HG03196 (cell line): ENCODE results near the gene DYRK4.
"Not testable (repeated sequence)": the region's sequence is repeated elsewhere in the genome, so short reads cannot be mapped to it uniquely, and the experiment has no call there.

Experiments
- ATAC-seq: cut with Tn5 transposase; IDR thresholded peaks from one replicate; pipeline ENCODE4 v1.9.1; 2021; ENCODE audit not compliant: unreplicated experiment

DYRK4 gene, protein sequence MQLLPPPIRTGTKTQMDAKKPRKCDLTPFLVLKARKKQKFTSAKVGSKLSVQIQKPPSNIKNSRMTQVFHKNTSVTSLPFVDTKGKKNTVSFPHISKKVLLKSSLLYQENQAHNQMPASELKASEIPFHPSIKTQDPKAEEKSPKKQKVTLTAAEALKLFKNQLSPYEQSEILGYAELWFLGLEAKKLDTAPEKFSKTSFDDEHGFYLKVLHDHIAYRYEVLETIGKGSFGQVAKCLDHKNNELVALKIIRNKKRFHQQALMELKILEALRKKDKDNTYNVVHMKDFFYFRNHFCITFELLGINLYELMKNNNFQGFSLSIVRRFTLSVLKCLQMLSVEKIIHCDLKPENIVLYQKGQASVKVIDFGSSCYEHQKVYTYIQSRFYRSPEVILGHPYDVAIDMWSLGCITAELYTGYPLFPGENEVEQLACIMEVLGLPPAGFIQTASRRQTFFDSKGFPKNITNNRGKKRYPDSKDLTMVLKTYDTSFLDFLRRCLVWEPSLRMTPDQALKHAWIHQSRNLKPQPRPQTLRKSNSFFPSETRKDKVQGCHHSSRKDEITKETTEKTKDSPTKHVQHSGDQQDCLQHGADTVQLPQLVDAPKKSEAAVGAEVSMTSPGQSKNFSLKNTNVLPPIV

DNA sequence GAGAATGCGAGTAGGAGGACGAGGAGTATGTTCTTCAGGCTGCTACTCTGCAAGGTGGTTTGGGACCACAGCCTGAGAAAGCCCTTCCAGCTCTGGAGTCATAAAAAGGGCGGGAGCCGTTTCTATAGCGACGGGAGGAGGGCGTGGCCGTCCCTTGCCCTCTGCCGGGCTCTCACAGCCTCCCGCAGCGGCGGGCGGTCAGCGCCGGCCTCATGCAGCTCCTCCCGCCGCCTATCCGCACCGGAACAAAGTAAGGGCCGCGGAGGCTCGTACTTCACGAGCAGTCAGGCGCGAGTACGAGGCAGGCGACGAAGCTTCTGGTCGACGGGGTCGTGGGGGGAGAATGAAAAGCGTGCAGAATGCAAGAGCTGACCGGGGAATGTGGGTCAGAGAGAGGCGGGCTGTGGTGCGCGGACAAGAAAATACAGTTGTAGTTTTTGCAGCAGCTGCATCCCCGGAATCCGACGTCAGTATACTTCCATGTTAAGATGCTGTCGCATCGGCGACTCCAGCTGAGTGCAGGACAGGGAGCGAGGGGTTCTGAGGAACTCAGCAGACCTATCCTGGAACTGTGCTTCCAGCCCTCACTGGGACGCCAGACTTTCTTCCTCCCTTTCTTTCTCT lies at the start of gene DYRK4:
TSS of gene DYRK4 (plus strand) at position 175 of the 624 bp plus-strand sequence. CDS start at position 213, 38 bp downstream.
- no peak for ATAC-seq

DNA sequence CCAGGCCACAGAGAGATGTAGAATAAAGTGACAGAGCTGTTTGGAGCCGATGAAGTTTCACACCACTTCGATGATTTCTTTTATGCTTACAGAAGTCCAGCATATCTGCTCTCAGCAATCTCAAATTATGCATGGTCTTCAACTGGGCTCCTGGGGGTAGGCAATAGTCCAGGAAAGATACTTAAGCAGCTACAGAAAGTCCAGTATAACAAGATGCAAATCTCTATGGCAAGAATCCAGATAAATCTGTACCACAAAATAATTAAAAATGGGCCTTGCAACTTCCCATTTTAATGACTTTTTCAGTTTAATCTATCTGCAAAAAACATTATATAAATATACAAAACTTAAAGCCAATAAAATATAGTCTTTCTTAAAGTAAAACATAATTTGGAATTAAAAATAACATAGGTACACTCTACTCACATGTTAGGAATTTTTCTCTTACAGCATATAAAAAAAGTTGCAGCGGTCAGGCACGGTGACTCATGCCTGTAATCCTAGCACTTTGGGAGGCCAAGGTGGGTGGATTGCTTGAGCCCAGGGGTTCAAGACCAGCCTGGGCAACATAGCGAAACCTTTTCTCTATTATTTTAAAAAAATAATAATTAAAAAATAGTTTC lies 43.8 kb upstream of the DYRK4 start:
- ATAC-seq = no peak

DNA sequence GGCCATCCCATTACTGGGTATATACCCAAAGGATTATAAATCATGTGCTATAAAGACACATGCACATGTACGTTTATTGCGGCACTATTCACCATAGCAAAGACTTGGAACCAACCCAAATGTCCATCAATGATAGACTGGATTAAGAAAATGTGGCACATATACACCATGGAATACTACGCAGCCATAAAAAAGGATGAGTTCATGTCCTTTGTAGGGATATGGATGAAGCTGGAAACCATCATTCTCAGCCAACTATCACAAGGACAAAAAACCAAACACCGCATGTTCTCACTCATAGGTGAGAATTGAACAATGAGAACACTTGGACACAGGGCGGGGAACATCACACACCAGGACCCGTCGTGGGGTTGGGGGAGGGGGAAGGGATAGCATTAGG lies 38.6 kb upstream of the DYRK4 start:
- not testable (repeated sequence) for ATAC-seq

DNA sequence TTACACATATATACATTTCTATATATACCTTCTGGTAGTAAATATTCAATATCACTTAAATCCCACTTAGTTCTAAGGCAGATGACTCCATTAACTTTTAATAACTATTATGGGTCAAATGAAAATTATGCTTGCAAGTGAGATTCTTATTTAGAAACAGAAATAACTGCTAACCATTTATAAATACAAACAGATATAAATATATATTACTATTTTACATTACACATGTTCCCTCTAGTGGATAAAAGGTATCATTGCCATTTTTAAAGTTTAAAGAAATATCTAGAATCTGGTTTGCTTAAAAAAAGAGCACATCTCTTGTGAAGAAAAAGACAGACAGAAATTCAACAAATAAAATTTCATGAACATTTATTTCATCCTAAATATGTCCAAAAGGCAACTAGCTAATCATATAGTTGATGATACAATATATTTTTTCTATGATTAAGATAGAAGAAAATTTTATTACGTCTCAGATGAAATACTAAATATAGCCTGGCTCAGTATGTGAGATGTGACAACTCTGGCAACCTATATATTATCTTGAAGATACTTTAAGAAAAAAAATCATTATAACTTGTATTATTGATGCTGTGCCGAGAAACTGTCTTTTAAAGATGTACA lies 35.0 kb upstream of the DYRK4 start:
- no peak for ATAC-seq

DNA sequence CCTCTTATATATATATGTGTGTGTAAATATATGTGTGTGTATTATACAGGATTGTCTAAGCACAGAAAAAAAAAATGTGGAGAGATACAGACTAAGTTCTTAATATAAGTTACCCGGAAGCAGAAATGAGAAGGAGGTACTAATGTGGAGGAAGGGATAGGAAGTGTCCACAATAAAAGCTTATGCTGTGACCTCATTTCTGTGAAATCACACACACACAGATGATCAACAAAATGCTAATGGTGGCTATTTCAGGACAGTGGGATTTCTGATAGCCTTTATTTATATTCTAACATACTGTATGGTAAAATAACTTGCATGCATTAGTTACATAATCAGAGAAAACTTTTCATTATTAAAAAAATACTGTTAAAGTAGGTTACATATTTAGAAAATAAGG lies 31.8 kb upstream of the DYRK4 start:
- ATAC-seq = no peak

DNA sequence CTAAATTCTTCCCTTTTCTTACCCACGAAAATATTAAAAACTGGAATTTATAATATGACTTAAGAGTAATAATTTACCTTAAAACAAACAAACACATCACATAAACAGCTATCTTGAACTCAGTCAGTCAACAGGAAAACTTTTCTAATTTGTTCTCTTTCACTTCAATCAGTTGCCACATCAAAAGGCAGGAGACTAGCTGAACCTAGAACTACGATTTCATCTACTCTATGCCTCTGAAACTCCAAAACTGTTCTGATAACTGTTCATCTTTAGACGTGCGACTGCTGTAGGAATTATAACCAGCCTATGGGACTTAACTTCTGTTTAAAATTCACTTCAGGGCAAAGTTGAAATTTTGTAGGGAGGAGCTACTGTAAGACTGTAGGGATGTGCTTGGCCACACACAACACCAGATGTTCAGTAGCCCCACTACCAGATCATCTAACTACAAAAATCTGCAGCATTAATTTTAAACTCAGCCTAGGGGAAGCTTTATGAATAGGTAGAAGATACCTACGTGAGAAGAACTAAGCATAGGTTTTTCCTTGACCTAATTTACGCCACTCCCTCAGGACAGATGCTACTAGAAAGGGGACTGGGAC lies 30.9 kb upstream of the DYRK4 start:
- ATAC-seq = no peak

DNA sequence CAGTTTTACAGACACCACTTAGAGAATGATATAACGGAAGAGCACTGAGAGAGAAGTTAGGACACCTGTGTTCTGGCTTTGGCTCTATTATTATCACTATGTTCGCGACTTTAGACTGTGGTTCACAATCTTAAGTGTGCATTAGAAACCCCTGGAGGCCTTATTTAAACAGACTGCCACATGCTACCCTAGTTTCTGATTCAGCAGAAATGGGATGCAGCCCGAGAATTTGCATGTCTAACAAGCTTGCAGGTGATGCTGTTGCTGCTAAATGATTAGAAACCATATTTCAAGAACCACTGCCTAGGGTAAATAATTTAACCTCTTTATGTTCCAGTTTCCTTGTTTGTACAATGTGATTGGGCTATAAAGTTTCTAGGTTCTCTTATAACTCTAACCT lies 26.9 kb upstream of the DYRK4 start:
- ATAC-seq = no peak

DNA sequence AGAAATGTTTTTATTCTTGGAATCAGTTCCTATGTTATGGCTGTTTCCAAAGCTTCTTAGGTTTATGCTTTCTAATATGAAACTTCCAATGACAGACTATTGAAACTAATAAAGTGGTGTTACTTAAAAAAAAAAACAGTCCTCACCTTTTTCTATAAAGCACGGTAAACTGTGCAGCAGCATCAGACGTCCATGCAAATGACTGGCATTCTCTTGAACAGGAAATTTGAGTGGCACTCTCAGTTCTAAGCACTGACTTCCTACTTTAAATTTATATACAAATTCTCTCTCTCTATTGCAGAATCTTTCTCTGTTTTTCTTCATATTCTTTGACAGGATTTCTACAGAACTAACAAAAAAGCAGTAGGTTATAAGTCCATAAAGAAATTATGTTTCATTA lies 26.1 kb upstream of the DYRK4 start:
- no peak for ATAC-seq

DNA sequence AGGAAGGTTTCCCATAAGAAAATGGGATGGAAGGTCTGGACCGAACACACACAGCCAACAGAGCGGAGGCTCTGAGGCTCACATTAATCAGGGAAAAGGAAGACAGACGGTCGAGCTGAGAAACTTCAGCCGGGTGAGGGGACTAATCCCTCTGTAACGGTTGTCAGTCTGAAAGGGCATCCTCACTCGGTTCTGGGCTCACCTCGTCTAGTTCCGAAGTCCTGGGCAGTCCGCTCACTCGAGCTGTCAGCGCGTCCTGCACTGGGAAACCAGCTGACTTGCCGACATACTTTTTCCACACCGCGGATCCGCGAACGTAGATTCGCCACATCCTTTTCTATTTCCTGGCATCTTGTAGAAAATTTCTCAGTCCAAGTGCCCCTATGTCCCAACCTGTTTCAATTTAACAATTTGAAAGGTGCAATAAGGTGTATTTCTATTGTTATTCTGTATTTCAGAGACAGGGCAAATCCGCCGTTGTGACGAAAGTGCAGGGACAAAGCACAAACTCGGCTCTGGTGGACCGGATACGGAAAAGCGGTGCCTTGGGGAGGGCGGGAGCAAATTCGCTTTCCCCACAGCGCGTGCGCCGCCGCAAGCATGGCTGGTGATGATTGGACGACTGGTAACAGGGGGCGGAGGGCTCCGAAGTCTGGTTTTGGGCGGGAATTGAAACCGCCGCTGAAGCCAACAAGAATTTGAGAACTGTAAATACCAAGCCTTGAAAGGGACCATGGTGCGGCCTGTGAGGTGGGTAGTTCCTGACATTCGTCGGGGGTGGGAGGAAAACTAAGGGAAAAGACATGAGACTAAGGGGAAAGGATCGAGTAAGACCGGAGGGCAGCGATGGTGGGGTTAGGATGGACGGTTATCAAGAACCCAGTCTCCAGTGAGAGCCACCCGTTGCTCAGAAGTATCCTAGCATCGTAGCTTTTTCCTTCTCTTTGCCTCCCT lies 23.5 kb upstream of the DYRK4 start, which contains the start of gene RAD51AP1:
TSS of gene RAD51AP1 (plus strand) at position 684 of the 954 bp plus-strand sequence. CDS start at position 734, 50 bp downstream.
- ATAC-seq = peak; percentile 86

DNA sequence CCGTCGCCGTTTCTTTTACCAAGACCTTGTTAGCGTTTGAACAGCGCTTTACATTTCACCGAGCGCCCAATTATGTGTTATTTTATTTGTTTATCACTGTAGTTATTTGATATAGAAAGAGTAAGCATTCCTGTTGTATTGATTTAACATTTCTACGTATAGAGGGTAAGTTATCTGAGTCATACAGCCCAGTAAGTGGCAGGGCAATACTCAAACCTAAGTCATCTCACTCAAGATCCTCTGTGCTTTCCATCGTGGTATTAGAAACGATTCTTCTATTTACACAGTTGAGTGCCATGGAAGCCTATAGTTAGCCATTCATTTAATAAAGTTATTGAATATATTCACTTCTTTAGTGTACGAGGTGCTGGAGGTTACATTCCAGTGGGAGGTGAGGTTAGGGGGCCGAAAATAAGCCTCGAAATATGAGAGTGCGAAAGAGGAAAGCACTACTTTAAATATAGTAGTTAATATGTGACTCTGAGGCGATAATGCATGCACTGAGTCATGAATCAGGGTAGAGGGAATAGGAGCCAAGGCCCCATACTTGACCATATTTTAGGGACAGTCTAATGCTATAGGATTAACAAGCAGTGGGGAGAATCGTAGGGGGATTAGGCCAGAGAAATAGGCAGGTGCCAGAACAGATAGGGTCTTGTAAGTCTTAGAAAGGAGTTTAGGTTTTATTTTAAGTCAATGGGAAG lies 22.7 kb upstream of the DYRK4 start:
- no peak for ATAC-seq

DNA sequence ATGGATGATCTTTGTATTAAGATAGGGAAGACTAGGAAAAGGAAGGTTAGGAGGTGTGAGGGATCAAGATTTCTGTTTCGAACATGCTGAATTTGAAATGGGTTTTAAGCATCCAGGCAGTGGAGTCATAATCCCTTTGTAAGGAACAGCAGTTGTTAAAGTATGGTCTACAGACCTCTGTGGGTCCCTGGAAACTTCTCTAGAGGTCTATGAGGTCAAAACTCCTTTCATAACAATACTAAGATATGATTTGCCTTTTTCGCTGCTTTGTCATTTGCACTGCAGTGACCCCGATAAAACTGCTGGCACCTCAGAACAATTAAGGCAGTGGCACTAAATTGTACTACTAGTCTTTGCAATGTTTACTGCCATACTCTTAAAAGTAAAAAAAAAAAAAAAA lies 21.8 kb upstream of the DYRK4 start:
- ATAC-seq = no peak

DNA sequence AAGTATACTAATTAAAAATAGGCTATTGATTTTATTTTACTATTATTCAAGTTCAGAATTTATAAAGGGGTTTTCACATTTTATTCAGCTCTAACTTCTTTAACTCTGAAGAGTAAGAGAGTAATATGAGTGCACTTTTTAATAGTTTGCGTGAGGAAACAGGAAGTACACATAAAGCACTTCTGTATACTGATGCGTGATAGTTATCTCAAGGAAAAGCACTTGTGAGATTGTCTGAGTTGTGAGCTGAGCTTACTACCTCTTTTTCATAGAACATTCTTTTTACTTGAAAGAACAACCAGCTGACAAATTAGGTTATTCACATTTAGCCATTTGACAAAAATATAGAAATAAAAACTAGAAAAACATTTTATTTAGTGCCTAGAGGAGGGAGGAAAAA lies 21.4 kb upstream of the DYRK4 start:
- ATAC-seq = no peak

DNA sequence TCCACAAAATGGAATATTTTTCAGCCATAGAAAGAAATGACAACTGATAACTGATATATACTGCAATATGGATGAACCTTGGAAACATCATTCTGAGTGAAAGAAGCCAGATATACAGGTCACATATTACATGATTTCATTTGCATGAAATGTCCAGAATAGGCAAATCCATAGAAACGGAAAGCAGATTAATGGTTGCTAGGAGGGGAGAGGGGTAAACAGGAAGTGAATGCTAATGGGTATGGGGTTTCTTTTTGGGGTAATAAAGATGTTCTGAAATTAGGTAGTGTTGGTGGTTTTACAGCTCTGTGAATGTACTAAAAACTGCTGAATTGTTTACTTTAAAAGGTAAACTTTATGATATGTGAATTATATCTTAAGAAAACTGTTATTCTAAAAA lies 16.8 kb upstream of the DYRK4 start:
- ATAC-seq = no peak

DNA sequence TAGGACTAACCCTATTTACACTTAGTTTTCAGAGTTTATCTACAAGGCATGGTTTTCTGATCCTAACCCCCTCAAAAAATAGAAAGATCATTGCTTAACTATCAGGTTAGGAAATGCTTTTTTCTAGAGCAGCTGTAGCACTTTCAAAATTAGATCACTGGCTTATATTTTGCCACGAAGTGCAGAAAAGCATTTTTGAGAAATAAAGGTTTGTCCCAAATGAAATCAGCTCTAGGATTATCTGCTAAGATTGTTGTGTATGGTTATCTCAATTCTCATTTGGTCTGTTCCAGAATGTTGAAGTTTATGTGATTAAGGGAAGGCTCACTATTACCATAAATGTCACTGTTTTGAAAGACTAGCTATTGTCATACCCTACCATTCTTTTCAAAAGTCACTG lies 9.8 kb upstream of the DYRK4 start:
- no peak for ATAC-seq

DNA sequence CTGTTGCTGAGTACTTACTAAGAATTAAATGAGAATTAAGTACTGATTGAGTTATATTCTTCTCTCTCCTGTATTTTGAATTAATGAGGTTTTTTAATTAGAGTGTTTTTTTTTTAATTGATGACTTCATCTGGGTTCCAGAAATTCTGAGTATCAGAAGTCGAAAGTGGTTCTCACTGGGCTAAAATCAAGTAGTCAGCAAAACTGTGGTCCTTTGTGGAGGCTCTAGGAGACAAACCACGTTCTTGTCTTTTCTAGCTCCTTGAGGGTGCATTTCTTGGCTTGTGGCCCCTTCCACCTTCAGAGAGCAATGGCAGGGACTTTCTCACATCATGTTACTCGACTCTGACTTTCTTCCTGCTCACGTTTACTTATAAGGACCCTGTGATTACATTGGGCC lies 8.1 kb upstream of the DYRK4 start:
- no peak for ATAC-seq

DNA sequence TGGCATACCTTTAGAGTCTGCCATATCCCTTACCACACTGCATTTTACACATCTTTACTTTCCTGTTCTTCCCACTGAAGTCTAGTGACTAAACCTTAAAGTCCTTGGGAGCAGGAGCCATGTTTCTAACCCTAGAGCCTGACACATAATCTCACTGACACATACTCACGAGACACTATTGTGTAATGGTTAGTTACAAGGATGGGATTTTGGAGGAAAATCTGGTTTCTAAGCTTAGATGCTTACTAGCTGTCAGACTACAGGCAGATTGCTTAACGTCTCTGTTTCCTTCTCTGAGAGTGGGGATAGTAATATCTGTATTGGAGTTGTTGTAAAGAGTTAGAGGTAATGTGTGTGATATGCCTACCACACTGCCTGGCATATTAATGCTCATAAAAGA lies 6.2 kb upstream of the DYRK4 start:
- no peak for ATAC-seq

DNA sequence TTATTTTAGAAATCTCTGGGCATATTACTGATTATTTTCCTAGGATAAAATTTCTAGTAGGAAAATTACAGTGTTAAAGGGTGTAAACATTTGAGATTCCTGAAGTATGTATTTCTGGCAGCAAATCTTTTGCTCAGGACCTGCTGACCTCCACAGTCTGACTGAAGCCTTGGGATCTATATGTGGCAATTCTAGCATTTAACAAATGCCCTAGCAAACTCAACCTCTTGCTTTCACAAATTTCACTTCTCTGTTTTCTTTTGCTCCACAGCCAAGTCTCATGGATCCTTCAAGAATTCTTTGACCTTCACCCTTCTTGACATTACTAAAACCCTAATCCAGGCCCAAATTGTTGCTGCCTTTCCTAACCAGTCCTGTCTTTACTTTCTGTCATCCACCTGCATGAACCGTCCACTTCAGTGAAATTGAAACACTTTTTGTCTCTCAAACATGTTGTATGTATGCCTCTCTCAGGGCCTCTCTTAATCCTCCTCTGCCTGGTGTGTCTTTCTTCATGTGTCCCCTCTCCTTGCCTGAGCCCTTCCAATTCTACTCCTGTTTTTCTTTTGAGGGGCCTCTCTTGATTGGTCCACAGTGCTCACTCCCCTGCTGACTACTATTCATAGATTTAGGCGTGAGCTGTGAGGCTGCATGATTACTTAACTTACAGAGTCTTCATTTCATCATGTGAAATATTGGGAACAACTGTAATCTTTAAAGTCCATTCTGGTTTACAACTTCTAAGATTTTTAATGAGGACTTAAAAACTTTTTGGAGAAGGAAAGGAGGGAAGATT lies 5.1 kb upstream of the DYRK4 start:
- ATAC-seq = no peak

DNA sequence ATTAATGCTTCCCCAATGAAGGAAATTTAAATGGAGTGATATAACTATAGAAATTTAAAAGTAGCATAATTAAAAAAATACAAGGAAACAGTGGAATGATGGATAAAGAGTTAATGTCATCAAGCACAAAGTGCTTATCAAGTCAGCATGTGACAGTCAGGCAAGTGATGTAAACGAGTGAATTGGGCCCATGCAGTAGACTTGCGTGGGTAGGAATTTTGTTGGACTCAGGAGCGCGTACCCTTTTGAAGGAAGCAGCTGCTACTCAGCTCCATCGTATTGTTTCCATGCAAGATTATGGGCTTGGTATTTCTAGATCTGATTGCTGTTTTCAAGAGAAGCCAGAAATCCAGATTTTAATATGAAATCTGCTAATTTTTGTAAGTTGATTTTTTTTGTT lies 4.4 kb upstream of the DYRK4 start:
- no peak for ATAC-seq
